DND-41 (cell line): Measurements from ENCODE around the gene STAT6.

Experiments
- ATAC-seq: fragments of 200-7000 bp; cut with Tn5 transposase; 3 replicates; pipeline ENCODE4 v1.9.1; 2021; ENCODE audit warnings: low read depth; ENCODE audit not compliant: insufficient read depth
- DNase-seq: peaks from one replicate; pipeline ENCODE4 v3.0.0-alpha.2; 2020
- H2AFZ ChIP-seq: 2 replicates; pipeline ENCODE4 v1.6.0; 2012; ENCODE audit warnings: low read depth, low read length
- H3K27ac ChIP-seq: 2 replicates; pipeline ENCODE4 v1.5.1; 2012; ENCODE audit warnings: low read length, inconsistent platforms
- H3K27me3 ChIP-seq: fragments of 200-600 bp; sonication (generic); 2 replicates; pipeline ENCODE4 v1.6.0; 2012; ENCODE audit warnings: low read length, mild to moderate bottlenecking, inconsistent platforms; ENCODE audit not compliant: insufficient read depth, poor library complexity
- H3K36me3 ChIP-seq: 2 replicates; pipeline ENCODE4 v1.5.1; 2012; ENCODE audit warnings: low read length, inconsistent platforms; ENCODE audit not compliant: insufficient read depth
- H3K4me1 ChIP-seq: 2 replicates; pipeline ENCODE4 v1.5.1; 2012; ENCODE audit warnings: mild to moderate bottlenecking, low read length; ENCODE audit not compliant: insufficient read depth
- H3K4me2 ChIP-seq: 2 replicates; pipeline ENCODE4 v1.6.0; 2012; ENCODE audit warnings: mild to moderate bottlenecking, moderate library complexity, low read length, inconsistent platforms; ENCODE audit not compliant: insufficient read depth
- H3K4me3 ChIP-seq, 2 experiments: fragments of 200-600 bp in 1 of 2; shearing (Covaris generic) in 1 of 2; 2 replicates each; pipeline ENCODE4 v1.5.1; 2012 to 2016; ENCODE audit warnings: inconsistent platforms in 2 of 2, low read length in 2 of 2, mild to moderate bottlenecking in 2 of 2, low read depth in 1 of 2, moderate library complexity in 1 of 2
- H3K79me2 ChIP-seq: 2 replicates; pipeline ENCODE4 v1.6.0; 2012; ENCODE audit warnings: low read length, inconsistent platforms; ENCODE audit not compliant: insufficient read depth
- H3K9ac ChIP-seq: 2 replicates; pipeline ENCODE4 v1.6.0; 2012; ENCODE audit warnings: low read depth, mild to moderate bottlenecking, inconsistent platforms, low read length, moderate library complexity
- H3K9me3 ChIP-seq: 2 replicates; pipeline ENCODE4 v1.5.1; 2012; ENCODE audit warnings: low read length, moderate library complexity, mild to moderate bottlenecking, inconsistent platforms; ENCODE audit not compliant: insufficient read depth, severe bottlenecking
- H4K20me1 ChIP-seq: 2 replicates; pipeline ENCODE4 v1.6.0; 2012; ENCODE audit warnings: low read length; ENCODE audit not compliant: insufficient read depth
- CTCF ChIP-seq: IDR thresholded peaks from 2 replicates; pipeline ENCODE4 v1.5.1; 2012; ENCODE audit warnings: borderline replicate concordance, low read length, moderate library complexity, mild to moderate bottlenecking; ENCODE audit not compliant: poor library complexity, severe bottlenecking; ENCODE audit errors: extremely low read depth
- EZH2 ChIP-seq: IDR thresholded peaks from 3 replicates; pipeline ENCODE4 v1.6.1; 2012; ENCODE audit warnings: borderline replicate concordance, low read depth, mild to moderate bottlenecking, moderate library complexity, low read length, inconsistent platforms; ENCODE audit not compliant: severe bottlenecking

STAT6 gene

GRCh38 chr12:57069523-57069922 lies 41.6 kb downstream of the STAT6 start:
- H2AFZ ChIP-seq, result no peak overlapping the region
- ATAC-seq, result peak; percentile 98

GRCh38 chr12:57066245-57066644 lies 44.9 kb downstream of the STAT6 start:
- Histone ChIP-seq H3K27me3 (no peaks in the 10 kb centered on the region), H2AFZ (no peak overlapping the region), H3K4me2 (no peak overlapping the region), H3K36me3 (peaks cover 80% of the 10 kb centered on the region), H4K20me1 (0 out of 2 replicates have a peak, but pooled peaks cover 2% of the 10 kb centered on the region), H3K79me2 (peaks cover 12% of the 10 kb centered on the region; the same call in 1 of the 2 replicates), H3K27ac (no peak overlapping the region), H3K4me1 (no peaks in the 10 kb centered on the region), H3K9ac (no peak overlapping the region), H3K9me3 (no peaks in the 10 kb centered on the region), H3K4me3 (no peak overlapping the region)
- TF ChIP-seq EZH2 (no peak), CTCF (no peak)
- ATAC-seq (no peak), DNase-seq (no peak)

More at GRCh38 chr12:57069523-57069922, 41.6 kb downstream of the STAT6 start:
- Histone ChIP-seq H3K27ac (no peak overlapping the region), H3K9me3 (no peaks in the 10 kb centered on the region), H4K20me1 (peaks cover 6% of the 10 kb centered on the region; the same call in 1 of the 2 replicates), H3K4me1 (0 out of 2 replicates have a peak, but pooled peaks cover under 1% of the 10 kb centered on the region), H3K27me3 (no peaks in the 10 kb centered on the region), H3K9ac (no peak overlapping the region), H3K79me2 (peaks cover 29% of the 10 kb centered on the region), H3K36me3 (peaks cover 71% of the 10 kb centered on the region), H3K4me3 (no peak overlapping the region), H3K4me2 (no peak overlapping the region)
- TF ChIP-seq CTCF (peak; percentile 92), EZH2 (no peak)
- peak; percentile 66 for DNase-seq

GRCh38 chr12:57063991-57064685 lies 47.0 kb downstream of the STAT6 start:
- Histone ChIP-seq H3K9ac (no peak overlapping the region), H3K36me3 (peaks cover 78% of the 10 kb centered on the region), H3K9me3 (no peaks in the 10 kb centered on the region), H2AFZ (no peak overlapping the region), H4K20me1 (0 out of 2 replicates have a peak, but pooled peaks cover 2% of the 10 kb centered on the region), H3K4me1 (no peaks in the 10 kb centered on the region), H3K27ac (no peak overlapping the region), H3K4me3 (no peak overlapping the region), H3K4me2 (no peak overlapping the region), H3K27me3 (no peaks in the 10 kb centered on the region), H3K79me2 (peaks cover 9% of the 10 kb centered on the region; the same call in 1 of the 2 replicates)
- ATAC-seq (no peak), DNase-seq (no peak)
- TF ChIP-seq CTCF, result no peak
- TF ChIP-seq EZH2, result no peak
